IMR-90 (cell line): ENCODE data around the gene ENOX2. TPM values are rescaled to one million over a fixed set of nuclear protein-coding genes. Genes with fewer than 3 reads are reported as not detected.

Source experiments
- ATAC-seq: fragments of 200-7000 bp; cut with Tn5 transposase; 2 replicates; pipeline ENCODE4 v1.9.1; 2020; ENCODE audit warnings: low read depth, mild to moderate bottlenecking, moderate library complexity
- BruUV-seq: library from RNA; stranded (reverse); fragments of 400-500 nt; replicated peaks from 2 replicates; lab custom pipeline; 2021; lab: Mats Ljungman, UMichigan
- CTCF ChIA-PET: fragments of 300-600 bp; formaldehyde crosslinking; extraction: SDS; loops from one replicate; lab custom pipeline; 2021; ENCODE audit warnings: antibody characterized with exemption; lab: Yijun Ruan, JAX
- POLR2A ChIA-PET: fragments of 300-600 bp; sonication (Branson Sonifier 250); formaldehyde crosslinking; loops from one replicate; lab custom pipeline; 2022; ENCODE audit warnings: antibody characterized with exemption; ENCODE audit not compliant: unreplicated experiment; lab: Charles Lee
- DNase-seq: peaks from one replicate; pipeline ENCODE4 v3.0.0; 2013
- H2AFZ ChIP-seq: replicated peaks from 2 replicates; pipeline ENCODE3; 2013; ENCODE audit warnings: low read length, mild to moderate bottlenecking; ENCODE audit not compliant: poor library complexity
- H2AK5ac ChIP-seq: 2 replicates; pipeline ENCODE4 v1.6.1; 2013; ENCODE audit warnings: low read depth, low read length, inconsistent platforms
- H2AK9ac ChIP-seq: replicated peaks from 2 replicates; pipeline ENCODE3; 2013; ENCODE audit warnings: mild to moderate bottlenecking, low read depth, low read length, moderate library complexity; ENCODE audit not compliant: poor library complexity
- H2BK120ac ChIP-seq: 2 replicates; pipeline ENCODE4 v1.6.1; 2013; ENCODE audit warnings: low read depth, low read length, inconsistent platforms
- H2BK15ac ChIP-seq: 3 replicates; pipeline ENCODE4 v1.6.1; 2013; ENCODE audit warnings: low read depth, low read length, inconsistent platforms
- H2BK20ac ChIP-seq: 2 replicates; pipeline ENCODE4 v1.6.1; 2013; ENCODE audit warnings: low read depth, mild to moderate bottlenecking, inconsistent platforms, low read length, moderate library complexity
- H2BK5ac ChIP-seq: 2 replicates; pipeline ENCODE4 v1.6.1; 2013; ENCODE audit warnings: mild to moderate bottlenecking, low read depth, low read length, inconsistent platforms; ENCODE audit not compliant: poor library complexity, severe bottlenecking
- H3K14ac ChIP-seq: replicated peaks from 2 replicates; pipeline ENCODE4 v1.6.1; 2013; ENCODE audit warnings: low read depth, low read length, inconsistent platforms
- H3K18ac ChIP-seq: 2 replicates; pipeline ENCODE4 v1.6.1; 2013; ENCODE audit warnings: low read depth, low read length, control low read depth
- H3K23ac ChIP-seq: 2 replicates; pipeline ENCODE4 v1.6.1; 2013; ENCODE audit warnings: low read depth, low read length, inconsistent platforms
- H3K27ac ChIP-seq: 2 replicates; pipeline ENCODE4 v1.5.1; 2013; ENCODE audit warnings: mild to moderate bottlenecking, control low read depth, low read length; ENCODE audit not compliant: insufficient read depth
- H3K27me3 ChIP-seq: 2 replicates; pipeline ENCODE4 v1.6.1; 2013; ENCODE audit warnings: low read length; ENCODE audit not compliant: control insufficient read depth, insufficient read depth
- H3K36me3 ChIP-seq: 2 replicates; pipeline ENCODE4 v1.6.1; 2013; ENCODE audit warnings: low read length, mixed read lengths; ENCODE audit not compliant: control insufficient read depth, insufficient read depth
- H3K4ac ChIP-seq: 2 replicates; pipeline ENCODE4 v1.6.1; 2013; ENCODE audit warnings: low read depth, low read length, inconsistent platforms
- H3K4me1 ChIP-seq: 2 replicates; pipeline ENCODE4 v1.6.1; 2013; ENCODE audit warnings: low read length, mixed read lengths; ENCODE audit not compliant: control insufficient read depth, insufficient read depth
- H3K4me2 ChIP-seq: 2 replicates; pipeline ENCODE4 v1.6.1; 2013; ENCODE audit warnings: low read depth, mild to moderate bottlenecking, control low read depth, low read length, moderate library complexity
- H3K4me3 ChIP-seq: 2 replicates; pipeline ENCODE4 v1.5.1; 2013; ENCODE audit warnings: low read depth, mild to moderate bottlenecking, control low read depth, low read length, moderate library complexity; ENCODE audit not compliant: insufficient read depth
- H3K56ac ChIP-seq: 2 replicates; pipeline ENCODE4 v1.6.1; 2013; ENCODE audit warnings: low read length, inconsistent platforms; ENCODE audit not compliant: insufficient read depth; ENCODE audit errors: extremely low read depth
- H3K79me1 ChIP-seq, 2 experiments: 2 replicates each; pipeline ENCODE4 v1.6.1; 2013; ENCODE audit warnings: low read length in 2 of 2, inconsistent platforms in 1 of 2, low read depth in 1 of 2
- H3K9ac ChIP-seq: 2 replicates; pipeline ENCODE4 v1.6.1; 2013; ENCODE audit warnings: low read depth, low read length, control low read depth
- H3K9me1 ChIP-seq: 2 replicates; pipeline ENCODE4 v1.6.1; 2013; ENCODE audit warnings: low read length, inconsistent platforms; ENCODE audit not compliant: insufficient read depth
- H3K9me3 ChIP-seq: 2 replicates; pipeline ENCODE4 v1.6.1; 2013; ENCODE audit warnings: low read length; ENCODE audit not compliant: control insufficient read depth, insufficient read depth
- H4K20me1 ChIP-seq: 2 replicates; pipeline ENCODE4 v1.6.1; 2013; ENCODE audit warnings: low read length, inconsistent platforms; ENCODE audit not compliant: insufficient read depth
- H4K5ac ChIP-seq: 2 replicates; pipeline ENCODE4 v1.6.1; 2013; ENCODE audit warnings: mild to moderate bottlenecking, low read depth, low read length, control low read depth
- H4K8ac ChIP-seq, 2 experiments: 2 replicates each; pipeline ENCODE4 v1.6.1; 2013; ENCODE audit warnings: low read depth in 2 of 2, low read length in 2 of 2, control low read depth in 1 of 2, inconsistent platforms in 1 of 2
- H4K91ac ChIP-seq: 2 replicates; pipeline ENCODE4 v1.6.1; 2013; ENCODE audit warnings: low read depth, low read length, inconsistent platforms; ENCODE audit not compliant: insufficient read depth
- BHLHE40 ChIP-seq: fragments of 150-350 bp; IDR thresholded peaks from 2 replicates; pipeline ENCODE4 v1.6.1; 2016; ENCODE audit warnings: mild to moderate bottlenecking, low read depth, low read length
- CEBPB ChIP-seq: IDR thresholded peaks from 2 replicates; pipeline ENCODE4 v1.6.1; 2012; ENCODE audit warnings: low read depth, low read length, improper control_type of control experiment
- CHD1 ChIP-seq: IDR thresholded peaks from 2 replicates; pipeline ENCODE4 v1.6.1; 2012; ENCODE audit warnings: low read depth, low read length, improper control_type of control experiment
- FOS ChIP-seq: fragments of 150-350 bp; IDR thresholded peaks from 2 replicates; pipeline ENCODE4 v1.6.1; 2016; ENCODE audit warnings: low read depth, low read length
- MAFK ChIP-seq: IDR thresholded peaks from 2 replicates; pipeline ENCODE4 v1.6.1; 2012; ENCODE audit warnings: low read depth, low read length, improper control_type of control experiment
- MAZ ChIP-seq: IDR thresholded peaks from 2 replicates; pipeline ENCODE4 v1.6.1; 2012; ENCODE audit warnings: low read depth, mild to moderate bottlenecking, low read length, improper control_type of control experiment, moderate library complexity, borderline replicate concordance
- MXI1 ChIP-seq: IDR thresholded peaks from 2 replicates; pipeline ENCODE4 v1.6.1; 2012; ENCODE audit warnings: low read depth, mild to moderate bottlenecking, low read length, moderate library complexity, borderline replicate concordance
- NFE2L2 ChIP-seq: fragments of 150-350 bp; IDR thresholded peaks from 2 replicates; pipeline ENCODE4 v1.6.1; 2016; ENCODE audit warnings: low read depth, mild to moderate bottlenecking, low read length
- POLR2A ChIP-seq: IDR thresholded peaks from 2 replicates; pipeline ENCODE4 v1.6.1; 2012; ENCODE audit warnings: mild to moderate bottlenecking, low read depth, low read length
- RAD21 ChIP-seq: IDR thresholded peaks from 2 replicates; pipeline ENCODE4 v1.6.1; 2012; ENCODE audit warnings: low read length, improper control_type of control experiment
- RCOR1 ChIP-seq: IDR thresholded peaks from 2 replicates; pipeline ENCODE4 v1.6.1; 2012; ENCODE audit warnings: mild to moderate bottlenecking, low read length, improper control_type of control experiment; ENCODE audit not compliant: insufficient replicate concordance
- RFX5 ChIP-seq: IDR thresholded peaks from 2 replicates; pipeline ENCODE4 v1.8.0; 2012; ENCODE audit warnings: low read depth, mild to moderate bottlenecking, low read length, moderate library complexity
- SMC3 ChIP-seq: fragments of 150-350 bp; IDR thresholded peaks from 2 replicates; pipeline ENCODE4 v1.6.1; 2016; ENCODE audit warnings: low read depth, mild to moderate bottlenecking, antibody characterized with exemption, low read length, moderate library complexity
- WGBS, 2 experiments: methylation state at CpG; one replicate each; pipeline versions ENCODE4 v1.1.5 to v1.1.7; 2013; ENCODE audit warnings: missing lambda C conversion rate in 2 of 2; ENCODE audit not compliant: insufficient read length in 1 of 2; ENCODE audit errors: extremely low coverage in 2 of 2; 5-methylcytosine and 5-hydroxymethylcytosine counted together
- dilution Hi-C: fragments of 300-500 bp; cut with HindIII; formaldehyde crosslinking; loops from one replicate; pipeline ENCODE4 v1.14.3; 2018; ENCODE audit warnings: low sequenced_read_pairs; ENCODE audit not compliant: unreplicated experiment
- in situ Hi-C: fragments of 300-500 bp; cut with MboI; formaldehyde crosslinking; loops from 3 replicates; pipeline ENCODE4 v1.14.3; 2019; ENCODE audit warnings: low sequenced_read_pairs, inconsistent platforms, mixed read lengths
- intact Hi-C: fragments of 100-400 bp; cut with micrococcal nuclease; formaldehyde crosslinking; loops from 2 replicates; pipeline ENCODE4 v1.10.0; 2022
- polyA plus RNA-seq, 3 experiments: library from polyadenylated mRNA; depleted of rRNA; stranded (reverse); fragments of >200 nt; gene quantifications; 2 replicates each; pipeline ENCODE4 v1.2.3, GENCODE V29; 2012; ENCODE audit warnings: low replicate concordance in 1 of 3
- total RNA-seq: library from RNA; depleted of rRNA; stranded (reverse); fragments of >200 nt; gene quantifications from 2 replicates; pipeline ENCODE4 v1.2.3, GENCODE V29; 2012
- TF ChIP-seq, protein P1 (sequence below): fragments of 150-350 bp; IDR thresholded peaks from 2 replicates; pipeline ENCODE4 v1.6.1; 2016; ENCODE audit warnings: low read depth, mild to moderate bottlenecking, low read length, moderate library complexity, borderline replicate concordance
- TF ChIP-seq, protein P2 (sequence below): conservative IDR thresholded peaks from 2 replicates; pipeline ENCODE4 v1.5.1; 2012; ENCODE audit warnings: mild to moderate bottlenecking, low read depth, low read length, improper control_type of control experiment
- TF ChIP-seq, protein P3 (sequence below): fragments of 150-350 bp; IDR thresholded peaks from 2 replicates; pipeline ENCODE4 v1.6.1; 2017; ENCODE audit warnings: mild to moderate bottlenecking, antibody characterized with exemption, low read length, low read depth

The ENOX2 gene
- total and polyA plus RNA-seq, 2 of the 4 experiments (the other 2 are of a cell fraction) = 6.3 to 11.8 TPM

DNA sequence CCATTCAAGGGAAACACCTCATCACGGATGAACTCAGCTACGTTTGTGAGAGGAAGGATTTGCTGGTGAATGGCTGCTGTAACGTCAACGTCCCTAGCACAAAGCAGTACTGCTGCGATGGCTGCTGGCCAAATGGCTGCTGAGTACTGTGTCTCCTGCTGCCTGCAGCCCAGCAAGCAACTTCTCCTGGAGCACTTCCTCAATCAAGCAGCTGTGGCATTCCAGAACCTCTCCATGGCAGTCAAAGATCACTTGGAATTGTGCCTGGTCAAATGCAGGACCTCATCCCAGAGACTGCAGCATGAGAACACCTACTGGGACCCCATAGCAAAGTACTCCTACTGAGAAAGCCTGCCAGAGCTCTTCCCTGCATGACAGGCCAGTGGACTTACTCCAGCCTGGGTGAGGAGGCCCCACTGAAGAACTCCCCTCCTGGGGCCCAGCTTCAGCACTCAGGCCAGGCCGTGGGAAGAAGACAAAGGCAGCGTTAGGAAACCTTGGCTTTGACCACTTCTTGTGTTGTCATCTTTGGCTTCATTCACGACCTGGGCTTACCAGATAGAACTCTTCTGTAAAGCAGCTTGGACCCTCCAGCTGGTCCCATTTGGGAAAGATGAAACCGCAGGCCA, 256.9 kb downstream of the ENOX2 start:
- no peak overlapping the region for H2AK9ac ChIP-seq
- no TSS peak for BruUV-seq
- TF ChIP-seq RFX5 (no peak), SMC3 (no peak), FOS (no peak), MAFK (no peak), MXI1 (no peak), CEBPB (no peak), NFE2L2 (no peak), CHD1 (no peak), BHLHE40 (no peak), RCOR1 (no peak), MAZ (no peak), RAD21 (no peak), POLR2A (no peak)
- TF ChIP-seq, protein P1, sequence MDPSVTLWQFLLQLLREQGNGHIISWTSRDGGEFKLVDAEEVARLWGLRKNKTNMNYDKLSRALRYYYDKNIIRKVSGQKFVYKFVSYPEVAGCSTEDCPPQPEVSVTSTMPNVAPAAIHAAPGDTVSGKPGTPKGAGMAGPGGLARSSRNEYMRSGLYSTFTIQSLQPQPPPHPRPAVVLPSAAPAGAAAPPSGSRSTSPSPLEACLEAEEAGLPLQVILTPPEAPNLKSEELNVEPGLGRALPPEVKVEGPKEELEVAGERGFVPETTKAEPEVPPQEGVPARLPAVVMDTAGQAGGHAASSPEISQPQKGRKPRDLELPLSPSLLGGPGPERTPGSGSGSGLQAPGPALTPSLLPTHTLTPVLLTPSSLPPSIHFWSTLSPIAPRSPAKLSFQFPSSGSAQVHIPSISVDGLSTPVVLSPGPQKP = no peak
- TF ChIP-seq, protein P2, sequence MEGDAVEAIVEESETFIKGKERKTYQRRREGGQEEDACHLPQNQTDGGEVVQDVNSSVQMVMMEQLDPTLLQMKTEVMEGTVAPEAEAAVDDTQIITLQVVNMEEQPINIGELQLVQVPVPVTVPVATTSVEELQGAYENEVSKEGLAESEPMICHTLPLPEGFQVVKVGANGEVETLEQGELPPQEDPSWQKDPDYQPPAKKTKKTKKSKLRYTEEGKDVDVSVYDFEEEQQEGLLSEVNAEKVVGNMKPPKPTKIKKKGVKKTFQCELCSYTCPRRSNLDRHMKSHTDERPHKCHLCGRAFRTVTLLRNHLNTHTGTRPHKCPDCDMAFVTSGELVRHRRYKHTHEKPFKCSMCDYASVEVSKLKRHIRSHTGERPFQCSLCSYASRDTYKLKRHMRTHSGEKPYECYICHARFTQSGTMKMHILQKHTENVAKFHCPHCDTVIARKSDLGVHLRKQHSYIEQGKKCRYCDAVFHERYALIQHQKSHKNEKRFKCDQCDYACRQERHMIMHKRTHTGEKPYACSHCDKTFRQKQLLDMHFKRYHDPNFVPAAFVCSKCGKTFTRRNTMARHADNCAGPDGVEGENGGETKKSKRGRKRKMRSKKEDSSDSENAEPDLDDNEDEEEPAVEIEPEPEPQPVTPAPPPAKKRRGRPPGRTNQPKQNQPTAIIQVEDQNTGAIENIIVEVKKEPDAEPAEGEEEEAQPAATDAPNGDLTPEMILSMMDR = no peak
- TF ChIP-seq, protein P3, sequence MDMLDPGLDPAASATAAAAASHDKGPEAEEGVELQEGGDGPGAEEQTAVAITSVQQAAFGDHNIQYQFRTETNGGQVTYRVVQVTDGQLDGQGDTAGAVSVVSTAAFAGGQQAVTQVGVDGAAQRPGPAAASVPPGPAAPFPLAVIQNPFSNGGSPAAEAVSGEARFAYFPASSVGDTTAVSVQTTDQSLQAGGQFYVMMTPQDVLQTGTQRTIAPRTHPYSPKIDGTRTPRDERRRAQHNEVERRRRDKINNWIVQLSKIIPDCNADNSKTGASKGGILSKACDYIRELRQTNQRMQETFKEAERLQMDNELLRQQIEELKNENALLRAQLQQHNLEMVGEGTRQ = no peak
- H3K56ac ChIP-seq = no peak overlapping the region
- H3K36me3 ChIP-seq = no peaks in the 10 kb centered on the region
- H3K9me3 ChIP-seq = no peaks in the 10 kb centered on the region
- CTCF ChIA-PET = no interaction called here
- ATAC-seq = no peak
- no peak overlapping the region for H4K91ac ChIP-seq
- no peak overlapping the region for H2AK5ac ChIP-seq
- no peaks in the 10 kb centered on the region for H3K79me1 ChIP-seq
- H3K9me1 ChIP-seq = no peaks in the 10 kb centered on the region
- peaks cover 1% of the 10 kb centered on the region; the same call in 1 of the 2 replicates for H3K27me3 ChIP-seq
- H3K23ac ChIP-seq = no peak overlapping the region
- no peak overlapping the region for H4K5ac ChIP-seq
- H2BK120ac ChIP-seq = no peak overlapping the region
- H2BK5ac ChIP-seq = no peak overlapping the region
- dilution Hi-C loops = no loop called here
- POLR2A ChIA-PET = no interaction called here
- H3K14ac ChIP-seq = no peak overlapping the region
- 79% methylated on average over 5 of the region's 9 CpGs; no CpG with 5 or more reads in 1 of the 2 experiments for WGBS, 2 experiments
- H2AFZ ChIP-seq = no peak overlapping the region
- no peak overlapping the region for H2BK20ac ChIP-seq
- H3K4ac ChIP-seq = no peak overlapping the region
- H3K18ac ChIP-seq = no peak overlapping the region
- H3K4me1 ChIP-seq = no peaks in the 10 kb centered on the region
- no peak overlapping the region for H2BK15ac ChIP-seq
- in situ Hi-C loops = no loop called here
- no peak overlapping the region for H3K9ac ChIP-seq
- H3K27ac ChIP-seq = no peak overlapping the region
- no peaks in the 10 kb centered on the region for H4K20me1 ChIP-seq
- no peak overlapping the region for H3K4me3 ChIP-seq
- DNase-seq = no peak
- H3K4me2 ChIP-seq = no peak overlapping the region
- intact Hi-C loops = no loop called here
- no peak overlapping the region for H4K8ac ChIP-seq
